WTC11 (cell line): ENCODE results near the gene MOBP. TPM values are rescaled to one million over a fixed set of nuclear protein-coding genes. Genes with fewer than 3 reads are reported as not detected.

Source experiments
- ATAC-seq: fragments of 200-7000 bp; cut with Tn5 transposase; 2 replicates; pipeline ENCODE4 v1.10.0; 2021; ENCODE audit warnings: mild to moderate bottlenecking, moderate library complexity
- CTCF ChIA-PET: fragments of 300-600 bp; sonication (Branson Sonifier 250); formaldehyde crosslinking; loops from one replicate; lab custom pipeline; 2021; ENCODE audit warnings: antibody characterized with exemption; lab: Charles Lee
- POLR2A ChIA-PET: fragments of 350-600 bp; sonication (Branson Sonifier 250); formaldehyde crosslinking; loops from one replicate; lab custom pipeline; 2021; ENCODE audit warnings: antibody characterized with exemption; lab: Charles Lee
- DNase-seq: peaks from one replicate; pipeline ENCODE4 v3.0.0; 2021; ENCODE audit warnings: low spot score
- H3K27ac Mint-ChIP-seq: 2 replicates; pipeline ENCODE4 v1.8.0; 2021; ENCODE audit warnings: mixed read lengths
- H3K27me3 Mint-ChIP-seq: 2 replicates; pipeline ENCODE4 v1.8.0; 2021; ENCODE audit warnings: low read depth, mild to moderate bottlenecking, moderate library complexity, mixed read lengths
- H3K36me3 Mint-ChIP-seq: 2 replicates; pipeline ENCODE4 v1.8.0; 2021; ENCODE audit warnings: mixed read lengths
- H3K4me1 Mint-ChIP-seq: 2 replicates; pipeline ENCODE4 v1.8.0; 2022; ENCODE audit warnings: mixed read lengths
- H3K4me3 Mint-ChIP-seq: 2 replicates; pipeline ENCODE4 v1.8.0; 2021; ENCODE audit warnings: mild to moderate bottlenecking, moderate library complexity, mixed read lengths
- H3K9me3 Mint-ChIP-seq: 2 replicates; pipeline ENCODE4 v1.8.0; 2021; ENCODE audit warnings: mixed read lengths
- CDX4 ChIP-seq: fragments of 250-450 bp; sonication (Bioruptor Pico); IDR thresholded peaks from 2 replicates; pipeline ENCODE4 v1.9.0; 2021; ENCODE audit warnings: moderate library complexity, mild to moderate bottlenecking, inconsistent platforms, borderline replicate concordance
- CREB1 ChIP-seq: sonication (generic); formaldehyde crosslinking; IDR thresholded peaks from 2 replicates; pipeline ENCODE4 v1.8.0; 2023; ENCODE audit warnings: mild to moderate bottlenecking, missing genetic modification reagents
- CTCF ChIP-seq: fragments of 200-600 bp; IDR thresholded peaks from 2 replicates; pipeline ENCODE4 v1.8.0; 2022; ENCODE audit warnings: antibody characterized with exemption
- IRF2 ChIP-seq: sonication (generic); formaldehyde crosslinking; IDR thresholded peaks from 2 replicates; pipeline ENCODE4 v1.8.0; 2022; ENCODE audit warnings: low read depth, missing genetic modification reagents, borderline replicate concordance
- MYBL2 ChIP-seq: sonication (generic); formaldehyde crosslinking; IDR thresholded peaks from 2 replicates; pipeline ENCODE4 v1.8.1; 2023; ENCODE audit warnings: mild to moderate bottlenecking, moderate library complexity, missing genetic modification reagents
- NR1H2 ChIP-seq: sonication (generic); formaldehyde crosslinking; IDR thresholded peaks from 2 replicates; pipeline ENCODE4 v1.9.0; 2021; ENCODE audit warnings: mild to moderate bottlenecking, moderate library complexity, missing genetic modification reagents
- OVOL2 ChIP-seq: fragments of 250-450 bp; sonication (Bioruptor Pico); IDR thresholded peaks from 2 replicates; pipeline ENCODE4 v1.9.0; 2021; ENCODE audit warnings: mild to moderate bottlenecking, borderline replicate concordance
- TP53 ChIP-seq: sonication (generic); formaldehyde crosslinking; IDR thresholded peaks from 2 replicates; pipeline ENCODE4 v1.8.1; 2023; ENCODE audit warnings: mild to moderate bottlenecking, missing genetic modification reagents
- ZNF532 ChIP-seq: fragments of 250-450 bp; sonication (Bioruptor Pico); IDR thresholded peaks from 2 replicates; pipeline ENCODE4 v1.9.0; 2021; ENCODE audit warnings: mild to moderate bottlenecking, borderline replicate concordance
- total RNA-seq: library from RNA; stranded (reverse); gene quantifications from 3 replicates; pipeline ENCODE4 v1.2.3, GENCODE V29; 2021
- TF ChIP-seq, protein P1 (sequence below): sonication (generic); formaldehyde crosslinking; IDR thresholded peaks from 2 replicates; pipeline ENCODE4 v1.8.0; 2022; ENCODE audit warnings: missing genetic modification reagents
- TF ChIP-seq, protein P2 (sequence below): sonication (generic); formaldehyde crosslinking; IDR thresholded peaks from 2 replicates; pipeline ENCODE4 v1.8.1; 2023; ENCODE audit warnings: mild to moderate bottlenecking, moderate library complexity, missing genetic modification reagents

The MOBP gene
- total RNA-seq, 1 experiment from 2014 or later: 0.13 TPM

- H3K27ac Mint-ChIP-seq: no peak overlapping the region; the same call in 1 of the 2 replicates
- H3K27me3 Mint-ChIP-seq: no peaks in the 10 kb centered on the region
- ATAC-seq: no peak
Observed at GRCh38 chr3:39438880-39439279, 28.6 kb upstream of the MOBP start.

DNA sequence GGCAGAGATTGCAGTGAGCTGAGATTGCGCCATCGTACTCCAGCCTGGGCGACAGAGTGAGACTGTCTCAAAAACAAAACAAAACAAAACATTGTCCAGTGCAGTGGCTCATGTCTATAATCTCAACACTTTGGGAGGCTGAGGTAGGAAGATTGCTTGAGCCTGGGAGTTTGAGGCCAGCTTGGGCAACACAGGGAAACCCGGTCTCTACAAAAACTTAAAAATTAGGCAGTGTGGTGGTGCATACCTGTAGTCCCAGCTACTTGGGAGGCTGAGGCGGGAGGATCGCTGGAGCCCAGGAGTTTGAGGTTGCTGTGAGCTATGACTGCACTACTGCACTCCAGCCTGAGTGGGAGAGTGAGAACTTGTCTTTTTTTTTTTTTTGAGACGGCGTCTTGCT is 27.2 kb upstream of the MOBP start:
- DNase-seq: no peak
- no peak overlapping the region for H3K4me3 Mint-ChIP-seq
- ATAC-seq: no peak
- no peak for TF ChIP-seq CDX4 (CRISPR knock-in tag)
- TF ChIP-seq CTCF: no peak
- TF ChIP-seq, protein P1, sequence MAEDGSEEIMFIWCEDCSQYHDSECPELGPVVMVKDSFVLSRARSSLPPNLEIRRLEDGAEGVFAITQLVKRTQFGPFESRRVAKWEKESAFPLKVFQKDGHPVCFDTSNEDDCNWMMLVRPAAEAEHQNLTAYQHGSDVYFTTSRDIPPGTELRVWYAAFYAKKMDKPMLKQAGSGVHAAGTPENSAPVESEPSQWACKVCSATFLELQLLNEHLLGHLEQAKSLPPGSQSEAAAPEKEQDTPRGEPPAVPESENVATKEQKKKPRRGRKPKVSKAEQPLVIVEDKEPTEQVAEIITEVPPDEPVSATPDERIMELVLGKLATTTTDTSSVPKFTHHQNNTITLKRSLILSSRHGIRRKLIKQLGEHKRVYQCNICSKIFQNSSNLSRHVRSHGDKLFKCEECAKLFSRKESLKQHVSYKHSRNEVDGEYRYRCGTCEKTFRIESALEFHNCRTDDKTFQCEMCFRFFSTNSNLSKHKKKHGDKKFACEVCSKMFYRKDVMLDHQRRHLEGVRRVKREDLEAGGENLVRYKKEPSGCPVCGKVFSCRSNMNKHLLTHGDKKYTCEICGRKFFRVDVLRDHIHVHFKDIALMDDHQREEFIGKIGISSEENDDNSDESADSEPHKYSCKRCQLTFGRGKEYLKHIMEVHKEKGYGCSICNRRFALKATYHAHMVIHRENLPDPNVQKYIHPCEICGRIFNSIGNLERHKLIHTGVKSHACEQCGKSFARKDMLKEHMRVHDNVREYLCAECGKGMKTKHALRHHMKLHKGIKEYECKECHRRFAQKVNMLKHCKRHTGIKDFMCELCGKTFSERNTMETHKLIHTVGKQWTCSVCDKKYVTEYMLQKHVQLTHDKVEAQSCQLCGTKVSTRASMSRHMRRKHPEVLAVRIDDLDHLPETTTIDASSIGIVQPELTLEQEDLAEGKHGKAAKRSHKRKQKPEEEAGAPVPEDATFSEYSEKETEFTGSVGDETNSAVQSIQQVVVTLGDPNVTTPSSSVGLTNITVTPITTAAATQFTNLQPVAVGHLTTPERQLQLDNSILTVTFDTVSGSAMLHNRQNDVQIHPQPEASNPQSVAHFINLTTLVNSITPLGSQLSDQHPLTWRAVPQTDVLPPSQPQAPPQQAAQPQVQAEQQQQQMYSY (CRISPR knock-in tag): no peak
- TF ChIP-seq TP53 (CRISPR knock-in tag): no peak
- TF ChIP-seq, all 79 proteins: peak for 0
- peaks cover 7% of the 10 kb centered on the region for H3K4me1 Mint-ChIP-seq
- no peaks in the 10 kb centered on the region for H3K9me3 Mint-ChIP-seq
- H3K27ac Mint-ChIP-seq: no peak overlapping the region
- H3K36me3 Mint-ChIP-seq: no peaks in the 10 kb centered on the region
- ChIA-PET CTCF (interaction anchor here (0.7 kb wide), 1 partner anchor 63 kb away, joined by 4 read pairs; no protein-coding TSS in a partner anchor), POLR2A (no interaction called here)
- no peaks in the 10 kb centered on the region for H3K27me3 Mint-ChIP-seq

More at GRCh38 chr3:39438880-39439279, 28.6 kb upstream of the MOBP start:
- H3K4me1 Mint-ChIP-seq: peaks cover 10% of the 10 kb centered on the region
- ChIA-PET CTCF (interaction anchor here (1.3 to 1.5 kb wide), 2 partner anchors 29 to 61 kb away, joined by 3 read pairs; partner anchors contain the start of gene MOBP), POLR2A (no interaction called here)
- no peaks in the 10 kb centered on the region for H3K36me3 Mint-ChIP-seq
- no peak overlapping the region for H3K4me3 Mint-ChIP-seq
- no peaks in the 10 kb centered on the region for H3K9me3 Mint-ChIP-seq
- no peak for TF ChIP-seq NR1H2 (CRISPR knock-in tag)
- TF ChIP-seq MYBL2 (CRISPR knock-in tag): no peak
- no peak for TF ChIP-seq CREB1 (CRISPR knock-in tag)
- TF ChIP-seq OVOL2 (CRISPR knock-in tag): no peak
- TF ChIP-seq, protein P2, sequence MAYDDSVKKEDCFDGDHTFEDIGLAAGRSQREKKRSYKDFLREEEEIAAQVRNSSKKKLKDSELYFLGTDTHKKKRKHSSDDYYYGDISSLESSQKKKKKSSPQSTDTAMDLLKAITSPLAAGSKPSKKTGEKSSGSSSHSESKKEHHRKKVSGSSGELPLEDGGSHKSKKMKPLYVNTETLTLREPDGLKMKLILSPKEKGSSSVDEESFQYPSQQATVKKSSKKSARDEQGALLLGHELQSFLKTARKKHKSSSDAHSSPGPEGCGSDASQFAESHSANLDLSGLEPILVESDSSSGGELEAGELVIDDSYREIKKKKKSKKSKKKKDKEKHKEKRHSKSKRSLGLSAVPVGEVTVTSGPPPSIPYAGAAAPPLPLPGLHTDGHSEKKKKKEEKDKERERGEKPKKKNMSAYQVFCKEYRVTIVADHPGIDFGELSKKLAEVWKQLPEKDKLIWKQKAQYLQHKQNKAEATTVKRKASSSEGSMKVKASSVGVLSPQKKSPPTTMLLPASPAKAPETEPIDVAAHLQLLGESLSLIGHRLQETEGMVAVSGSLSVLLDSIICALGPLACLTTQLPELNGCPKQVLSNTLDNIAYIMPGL (CRISPR knock-in tag): no peak
- TF ChIP-seq IRF2 (CRISPR knock-in tag): no peak
- TF ChIP-seq ZNF532: no peak
- DNase-seq: no peak
